Activated T-cell treated with anti-CD3 and anti-CD28 coated beads, Interleukin-2, amount 50 U/mL, for 48 hours (primary cell): ENCODE results near the gene WDFY2.

Source experiments
- DNase-seq, 2 experiments: peaks; one replicate each; pipeline ENCODE4 v3.0.0-alpha.2; 2020

WDFY2 gene

DNA sequence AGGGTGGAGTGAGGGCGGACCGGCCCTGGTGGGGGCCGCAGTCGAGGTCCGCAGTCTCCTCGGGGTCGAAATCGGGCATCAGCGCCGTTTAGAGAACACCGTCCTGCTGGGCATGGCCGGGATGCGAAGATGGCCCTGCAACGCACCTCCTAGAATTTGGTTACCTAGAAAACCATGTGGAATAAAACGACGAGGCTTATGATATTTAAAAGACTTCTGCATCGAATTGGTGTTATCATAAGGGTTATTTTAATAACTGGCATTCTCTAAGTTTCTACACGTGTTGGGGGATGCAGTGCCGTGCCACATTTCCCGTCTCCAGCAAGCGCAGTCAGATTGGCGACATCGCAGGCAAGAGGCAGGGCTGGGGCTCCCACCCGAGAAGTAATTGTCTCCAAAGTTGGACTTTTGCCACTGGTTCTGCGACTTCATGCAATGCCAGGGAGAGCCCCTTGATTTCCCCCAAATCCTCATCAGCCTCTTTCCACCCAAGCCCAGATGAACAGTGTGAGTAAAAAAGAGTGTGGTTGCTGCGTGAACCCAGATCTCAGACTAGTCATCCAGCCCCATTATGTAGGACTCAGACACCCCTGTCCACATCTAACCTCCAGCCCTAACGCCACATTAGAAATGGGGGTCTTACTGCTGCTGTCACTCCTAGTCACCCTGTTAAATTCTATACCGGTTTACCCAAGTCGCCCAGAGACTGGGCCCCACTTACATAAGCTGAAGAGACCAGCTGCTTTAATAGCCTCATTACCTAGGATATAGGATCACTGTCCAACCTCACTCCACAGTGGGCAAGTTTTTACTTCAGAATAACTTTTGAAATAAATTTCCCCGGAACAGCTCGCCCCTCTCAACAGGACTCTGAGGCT is 220.3 kb downstream of the WDFY2 start:
- DNase-seq, result peak; percentile 60 to 65

- no peak for DNase-seq
Observed at GRCh38 chr13:51805313-51805712, 221.1 kb downstream of the WDFY2 start.

GRCh38 chr13:51805925-51806324 is 221.7 kb downstream of the WDFY2 start:
- no peak for DNase-seq

DNA sequence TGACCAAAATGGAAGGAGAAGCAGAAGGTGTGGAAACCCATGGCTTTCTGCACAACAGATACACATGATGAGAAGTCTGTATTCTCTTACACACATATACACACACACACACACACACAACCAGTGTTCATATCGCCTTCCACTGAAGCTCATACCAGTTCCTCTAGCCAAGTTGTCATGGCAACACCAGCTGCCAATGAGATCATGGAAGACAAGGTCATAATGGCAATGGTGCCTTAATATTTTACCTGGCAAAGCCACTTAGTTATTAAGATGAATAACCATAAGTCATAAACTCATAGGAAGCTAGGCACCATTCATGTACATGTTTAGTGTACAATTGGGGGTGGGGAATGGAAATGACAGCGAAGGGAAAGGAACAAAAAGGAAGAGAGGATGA is 222.3 kb downstream of the WDFY2 start:
- DNase-seq, result no peak

- DNase-seq, result no peak
Observed at GRCh38 chr13:51807041-51807440, 222.8 kb downstream of the WDFY2 start.

GRCh38 chr13:51808811-51809210 is 224.5 kb downstream of the WDFY2 start:
- no peak for DNase-seq

DNA sequence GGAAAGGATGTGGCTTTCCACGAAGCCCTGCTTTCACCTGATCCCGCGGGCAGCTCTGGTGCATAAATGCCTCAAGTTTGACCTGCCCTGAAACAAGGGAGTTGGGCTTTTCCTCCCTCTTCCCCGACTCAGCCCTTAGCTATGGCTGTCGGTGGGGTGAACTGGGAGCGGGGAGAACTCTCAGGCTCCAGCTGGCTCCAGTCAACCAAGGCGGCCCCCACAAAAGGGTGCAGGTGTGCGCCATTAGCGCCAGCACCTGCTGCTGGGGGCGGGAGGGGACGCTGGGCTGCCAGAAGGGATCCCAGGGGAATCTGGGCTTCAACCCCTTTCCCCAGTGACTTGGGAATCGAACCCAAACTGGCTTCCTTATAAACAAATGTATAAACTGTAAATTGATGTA is 226.8 kb downstream of the WDFY2 start:
- DNase-seq, result no peak

DNA sequence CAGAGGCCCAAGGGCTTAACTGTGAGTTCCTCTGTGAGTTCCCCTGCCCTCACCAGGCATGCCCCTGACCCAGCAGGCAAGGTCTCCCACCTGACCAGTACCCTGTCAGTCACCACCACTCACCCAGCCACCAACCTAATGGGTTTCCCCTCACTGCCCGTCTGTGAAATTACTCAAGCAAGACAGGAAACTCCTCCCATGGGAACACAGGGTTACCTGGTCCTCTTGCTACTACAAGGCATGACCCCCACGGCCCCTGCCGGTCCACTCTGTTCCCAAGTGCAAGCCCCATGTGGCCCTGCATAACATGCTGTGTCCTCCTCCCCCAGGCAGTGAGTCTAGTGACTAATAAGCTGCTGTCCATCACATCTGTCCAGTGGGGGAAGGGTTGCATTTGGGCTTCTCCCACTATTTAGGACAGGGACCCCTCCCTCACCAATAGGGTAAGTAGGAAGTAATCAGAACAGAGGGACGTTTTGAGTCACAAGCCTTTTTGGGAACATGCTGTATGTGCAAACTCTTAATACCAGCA is 227.7 kb downstream of the WDFY2 start:
- no peak for DNase-seq

DNA sequence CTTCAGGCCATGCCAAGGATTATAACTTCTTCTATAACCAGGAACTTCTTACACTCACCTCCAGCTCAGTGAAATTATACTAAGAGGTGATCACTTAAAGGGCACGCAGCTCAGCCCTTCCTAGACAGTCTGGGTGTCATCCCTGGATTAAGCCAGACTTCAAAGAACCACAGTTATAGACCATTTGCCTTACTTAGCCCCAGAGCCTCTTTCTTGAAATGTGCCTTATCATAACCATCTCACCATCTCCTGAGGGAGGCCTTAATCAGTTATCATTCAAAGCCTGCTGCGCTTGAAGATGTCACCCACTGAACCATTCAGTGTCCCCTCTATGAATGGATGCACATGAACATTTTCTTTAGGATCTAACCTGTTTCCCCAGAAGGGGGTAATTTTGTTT is 229.8 kb downstream of the WDFY2 start:
- DNase-seq, result no peak

- peak; percentile 86 to 87 for DNase-seq
Observed at GRCh38 chr13:51814825-51815650, 230.8 kb downstream of the WDFY2 start.

DNA sequence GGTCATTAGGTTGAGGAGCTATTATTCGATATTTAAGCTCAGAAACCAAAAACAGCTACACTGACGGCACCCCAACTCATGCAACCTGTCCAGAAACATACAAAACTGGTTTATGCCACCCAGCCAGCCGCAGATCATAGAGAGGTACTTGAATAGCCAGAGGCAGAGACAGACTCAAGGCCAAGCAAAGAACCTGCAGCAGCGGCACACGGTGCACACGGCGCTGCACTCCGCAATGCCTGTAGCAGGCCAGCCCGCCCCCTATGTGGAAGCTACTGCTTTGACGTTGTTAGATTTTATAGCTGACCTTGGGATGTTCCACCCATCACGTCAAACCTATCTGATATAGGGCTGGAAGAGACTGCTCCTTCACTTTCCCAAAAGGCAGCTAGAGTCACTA is 231.6 kb downstream of the WDFY2 start:
- no peak for DNase-seq

DNA sequence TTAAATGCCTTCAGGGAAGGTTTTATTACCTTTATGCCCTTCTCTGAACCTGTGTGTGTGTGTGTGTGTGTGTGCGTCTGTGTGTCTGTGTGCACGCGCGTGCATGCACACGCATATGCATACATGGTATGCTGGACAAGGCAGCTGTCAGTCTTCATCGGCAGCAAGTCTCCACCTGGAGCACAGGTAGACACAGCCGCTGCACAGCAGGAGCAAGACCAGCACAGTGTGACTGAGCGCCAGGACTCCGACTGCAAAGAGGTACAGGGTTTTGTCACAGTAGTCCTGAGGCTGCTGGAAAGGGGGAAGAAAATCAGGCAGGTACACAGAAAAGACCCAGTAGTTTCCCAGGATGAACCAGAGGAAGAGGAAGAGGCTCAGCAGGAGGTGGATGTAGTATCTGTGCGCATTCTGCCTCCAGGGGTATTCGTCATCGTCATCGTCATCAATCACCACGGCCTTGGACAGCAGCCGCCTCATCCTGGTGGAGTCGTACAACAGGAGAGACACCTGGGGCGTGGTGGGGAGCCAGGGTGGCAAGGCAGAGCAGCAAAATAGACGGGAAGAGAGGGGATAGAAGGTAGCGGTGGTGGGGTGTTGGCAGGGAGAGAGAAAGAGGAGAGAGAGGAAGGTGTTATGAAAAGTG is 232.5 kb downstream of the WDFY2 start:
- no peak for DNase-seq
